Kidney epithelial cell (primary cell): Measurements from ENCODE around the gene CPSF2. TPM values are rescaled to one million over a fixed set of nuclear protein-coding genes. Genes with fewer than 3 reads are reported as not detected.
"Not testable (repeated sequence)": the region's sequence is repeated elsewhere in the genome, so short reads cannot be mapped to it uniquely, and the experiment has no call there.

Experiments used
- DNase-seq: peaks from one replicate; pipeline ENCODE4 v3.0.0-alpha.2; 2010; ENCODE audit warnings: low read depth
- H3K27me3 ChIP-seq: 2 replicates; pipeline ENCODE4 v1.6.0; 2011; ENCODE audit warnings: low read length; ENCODE audit not compliant: control insufficient read depth, insufficient read depth
- H3K36me3 ChIP-seq: 2 replicates; pipeline ENCODE4 v1.5.1; 2011; ENCODE audit warnings: low read length; ENCODE audit not compliant: control insufficient read depth, insufficient read depth
- H3K4me3 ChIP-seq: 2 replicates; pipeline ENCODE4 v1.5.1; 2011; ENCODE audit warnings: low read depth, mild to moderate bottlenecking, control low read depth, low read length
- CTCF ChIP-seq: IDR thresholded peaks from 2 replicates; pipeline ENCODE4 v1.5.1; 2011; ENCODE audit warnings: mild to moderate bottlenecking, moderate library complexity, low read length, control low read depth, inconsistent platforms; ENCODE audit not compliant: insufficient read depth, poor library complexity, severe bottlenecking
- total RNA-seq: library from RNA; depleted of rRNA; stranded (reverse); fragments of >200 nt; gene quantifications from 2 replicates; pipeline ENCODE4 v1.2.3, GENCODE V29; 2015

Gene CPSF2
- total RNA-seq, 1 donor from 2014 or later = 56.7 TPM

DNA sequence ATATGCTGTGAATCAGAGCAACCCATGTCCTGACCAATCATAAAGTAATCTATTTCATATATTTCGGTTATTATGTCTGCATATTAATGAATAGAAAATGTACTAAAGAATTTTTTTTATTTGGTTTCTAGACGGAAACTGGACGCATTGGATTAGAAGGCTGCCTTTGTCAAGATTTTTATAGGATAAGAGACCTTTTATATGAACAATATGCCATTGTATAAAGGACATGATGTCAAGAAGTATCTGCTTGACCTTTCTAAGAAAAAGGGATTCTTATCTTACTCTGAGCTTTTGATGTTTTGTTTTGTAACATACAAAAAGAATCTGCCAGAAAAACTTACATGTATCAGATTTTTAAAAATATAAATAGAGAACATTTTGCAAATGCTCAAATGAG lies 39.8 kb downstream of the CPSF2 start:
- H3K36me3 ChIP-seq = no peaks in the 10 kb centered on the region
- no peaks in the 10 kb centered on the region for H3K27me3 ChIP-seq
- no peak for DNase-seq
- TF ChIP-seq CTCF = no peak
- no peak overlapping the region for H3K4me3 ChIP-seq

- no peak overlapping the region for H3K4me3 ChIP-seq
- H3K36me3 ChIP-seq = no peaks in the 10 kb centered on the region
- H3K27me3 ChIP-seq = no peaks in the 10 kb centered on the region
- no peak for TF ChIP-seq CTCF
- DNase-seq = no peak
These were observed 43.2 kb downstream of the CPSF2 start for GRCh38 chr14:92164958-92165357.

DNA sequence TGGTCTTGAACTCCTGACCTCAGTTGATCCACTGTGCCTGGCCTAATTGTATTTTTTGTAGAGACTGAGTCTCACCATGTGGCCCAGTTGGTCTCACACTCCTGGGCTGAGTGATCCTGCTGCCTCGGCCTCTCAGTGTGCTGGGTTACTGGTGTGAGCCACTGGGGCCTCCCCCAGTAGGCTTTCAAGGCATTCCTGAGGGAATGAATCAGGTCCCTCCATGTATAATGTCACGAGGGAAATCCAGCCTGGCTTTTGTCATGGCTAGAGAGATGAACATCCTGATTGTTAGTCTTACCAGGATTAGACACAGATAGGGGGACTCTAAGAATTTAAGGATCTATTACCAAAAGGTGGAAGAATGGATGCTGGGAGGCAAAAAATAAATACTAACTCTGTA lies 51.9 kb downstream of the CPSF2 start:
- no peak for TF ChIP-seq CTCF
- Histone ChIP-seq H3K4me3 (no peak overlapping the region), H3K36me3 (no peaks in the 10 kb centered on the region), H3K27me3 (no peaks in the 10 kb centered on the region)
- DNase-seq = no peak

DNA sequence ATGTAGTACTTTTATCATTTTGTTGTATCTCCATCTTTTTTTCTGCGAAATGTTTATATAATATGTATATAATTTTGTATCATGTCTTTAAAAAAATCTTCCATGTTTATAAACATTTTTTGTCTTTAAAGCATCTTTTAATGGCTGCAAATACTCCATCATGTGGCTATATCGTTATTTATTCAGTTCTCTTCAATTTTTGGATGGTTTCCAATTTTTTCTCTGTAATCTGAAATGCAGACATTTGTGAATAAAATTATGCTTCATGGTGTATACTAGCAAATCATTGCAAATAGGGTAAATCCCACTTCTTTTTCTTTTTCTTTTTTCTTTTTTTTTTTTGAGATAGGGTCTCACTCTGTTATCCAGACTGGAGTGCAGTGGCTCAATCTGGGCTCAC lies 54.0 kb downstream of the CPSF2 start:
- TF ChIP-seq CTCF = no peak
- H3K27me3 ChIP-seq = no peaks in the 10 kb centered on the region
- H3K36me3 ChIP-seq = no peaks in the 10 kb centered on the region
- DNase-seq = no peak
- H3K4me3 ChIP-seq = no peak overlapping the region

- no peaks in the 10 kb centered on the region for H3K36me3 ChIP-seq
- no peak for DNase-seq
- no peak for TF ChIP-seq CTCF
These were observed 54.7 kb downstream of the CPSF2 start for GRCh38 chr14:92176476-92176875.

DNA sequence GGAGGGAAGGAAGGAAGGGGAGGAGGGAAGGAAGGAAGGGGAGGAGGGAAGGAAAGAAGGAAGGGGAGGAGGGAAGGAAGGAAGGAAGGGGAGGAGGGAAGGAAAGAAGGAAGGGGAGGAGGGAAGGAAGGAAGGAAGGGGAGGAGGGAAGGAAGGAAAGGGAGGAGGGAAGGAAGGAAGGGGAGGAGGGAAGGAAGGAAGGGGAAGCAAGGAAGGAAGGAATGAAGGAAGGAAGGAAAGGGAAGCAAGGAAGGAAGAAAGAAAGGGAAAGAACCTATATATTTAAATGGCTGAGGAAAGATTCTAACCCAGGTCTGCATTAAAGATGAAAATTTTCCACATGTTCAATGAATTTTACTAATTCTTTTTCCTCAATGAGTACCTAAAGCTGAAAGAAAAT lies 57.4 kb downstream of the CPSF2 start:
- not testable (repeated sequence) for H3K36me3 ChIP-seq, H3K27me3 ChIP-seq, DNase-seq, H3K4me3 ChIP-seq

More at GRCh38 chr14:92176476-92176875, 54.7 kb downstream of the CPSF2 start:
- Histone ChIP-seq H3K4me3 (no peak overlapping the region), H3K27me3 (no peaks in the 10 kb centered on the region)
